CD4-positive, CD25-positive, alpha-beta regulatory T cell (primary cell): Measurements from ENCODE around the gene MLYCD. TPM values are rescaled to one million over a fixed set of nuclear protein-coding genes. Genes with fewer than 3 reads are reported as not detected.

Experiments
- ATAC-seq, 2 donors: fragments of 150-1000 bp; cut with Tn5 transposase; one replicate each; pipeline ENCODE4 v1.10.0; 2021; ENCODE audit warnings: low read depth in 2 of 2, moderate number of reproducible peaks in 2 of 2, moderate library complexity in 1 of 2
- DNase-seq, 3 donors: peaks; one replicate each; pipeline versions ENCODE4 v3.0.0 to v3.0.0-alpha.2; 2012 to 2022; ENCODE audit warnings: mixed read lengths in 1 of 3
- H3K27ac ChIP-seq: one replicate; pipeline ENCODE4 v1.7.0; 2013; ENCODE audit warnings: mild to moderate bottlenecking, low read length; ENCODE audit not compliant: insufficient read depth, poor library complexity, severe bottlenecking
- H3K27me3 ChIP-seq: one replicate; pipeline ENCODE4 v1.7.0; 2013; ENCODE audit warnings: low read length; ENCODE audit not compliant: control insufficient read depth, insufficient read depth
- H3K36me3 ChIP-seq: one replicate; pipeline ENCODE4 v1.7.0; 2013; ENCODE audit warnings: mild to moderate bottlenecking, low read length, moderate library complexity; ENCODE audit not compliant: control insufficient read depth, insufficient read depth
- H3K4me1 ChIP-seq: 2 replicates; pipeline ENCODE4 v1.7.0; 2013; ENCODE audit warnings: mild to moderate bottlenecking, low read length; ENCODE audit not compliant: insufficient read depth, control insufficient read depth, poor library complexity, severe bottlenecking
- H3K4me3 ChIP-seq: one replicate; pipeline ENCODE4 v1.7.0; 2013; ENCODE audit warnings: low read depth, mild to moderate bottlenecking, low read length, moderate library complexity
- H3K9me3 ChIP-seq, 2 experiments: 1 replicate in 1 of 2; 2 replicates in 1 of 2; pipeline ENCODE4 v1.7.0; 2013; ENCODE audit warnings: low read length in 2 of 2, mild to moderate bottlenecking in 1 of 2, moderate library complexity in 1 of 2; ENCODE audit not compliant: control insufficient read depth in 2 of 2
- H3K27ac Mint-ChIP-seq, 3 donors: one replicate each; pipeline ENCODE4 v1.8.0; 2020 to 2022; ENCODE audit warnings: mild to moderate bottlenecking in 3 of 3, mixed read lengths in 3 of 3, moderate library complexity in 2 of 3
- H3K27me3 Mint-ChIP-seq: one replicate; pipeline ENCODE4 v1.8.0; 2022; ENCODE audit warnings: mild to moderate bottlenecking, mixed read lengths
- H3K36me3 Mint-ChIP-seq: one replicate; pipeline ENCODE4 v1.8.0; 2020; ENCODE audit warnings: mixed read lengths
- H3K4me1 Mint-ChIP-seq, 4 donors: one replicate each; pipeline ENCODE4 v1.8.0; 2020 to 2022; ENCODE audit warnings: mixed read lengths in 4 of 4, mild to moderate bottlenecking in 1 of 4
- H3K4me3 Mint-ChIP-seq, 4 donors: one replicate each; pipeline ENCODE4 v1.8.0; 2020 to 2022; ENCODE audit warnings: mild to moderate bottlenecking in 4 of 4, mixed read lengths in 4 of 4, moderate library complexity in 3 of 4
- H3K9me3 Mint-ChIP-seq, 7 donors: one replicate each; pipeline ENCODE4 v1.8.0; 2020 to 2022; ENCODE audit warnings: mixed read lengths in 7 of 7, mild to moderate bottlenecking in 3 of 7, moderate library complexity in 2 of 7
- polyA plus RNA-seq, 4 donors: library from polyadenylated mRNA; unstranded; fragments of 300-500 nt; fragmentation: Illumina TruSeq; gene quantifications; one replicate each; pipeline ENCODE4 v1.2.3, GENCODE V29; 2021
- total RNA-seq: library from RNA; stranded (reverse); gene quantifications from one replicate; pipeline ENCODE4 v1.2.3, GENCODE V29; 2022

Gene MLYCD
- total and polyA plus RNA-seq, 5 donors from 2014 or later, result 1.9 to 6.5 (median 2.4) TPM

DNA sequence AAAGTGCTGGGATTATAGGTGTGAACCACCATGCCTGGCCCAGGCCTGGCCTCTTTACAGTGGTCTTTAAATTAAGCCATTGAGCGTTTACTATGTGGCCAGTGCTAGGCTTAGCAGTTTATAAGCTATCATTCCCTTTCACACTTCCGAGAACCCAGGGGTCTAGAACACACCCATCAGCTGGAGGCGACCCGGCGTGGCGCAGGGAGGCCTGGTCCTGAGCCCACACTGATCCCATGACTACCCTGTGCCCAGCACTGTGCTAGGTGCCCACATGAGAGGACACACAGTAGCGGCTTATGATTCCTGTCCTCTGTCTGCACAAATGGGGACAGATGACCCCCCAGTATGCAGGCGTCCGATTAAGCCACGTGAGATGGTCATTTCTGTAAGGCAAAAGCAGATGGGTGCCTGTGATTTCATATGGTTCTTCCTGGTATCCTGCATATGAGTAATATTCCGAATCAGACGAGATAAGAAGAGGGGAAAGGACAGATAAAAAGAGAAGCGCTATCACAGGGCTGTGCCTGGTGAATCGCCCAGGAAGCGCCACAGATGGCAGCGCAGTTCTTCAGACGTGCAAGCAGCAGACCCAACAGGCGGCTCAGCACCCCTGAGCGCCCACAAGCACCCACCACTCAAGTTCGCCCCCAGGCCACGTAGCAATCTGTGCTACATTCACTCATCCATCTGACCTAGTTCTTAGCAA lies 59.4 kb downstream of the MLYCD start:
- DNase-seq, result no peak
- Mint-ChIP-seq H3K27me3 (no peaks in the 10 kb centered on the region), H3K4me1 (peaks cover 0 to 12% (median 2%) of the 10 kb centered on the region in 4 donors), H3K9me3 (no peaks in the 10 kb centered on the region), H3K27ac (peak overlapping the region in 1 of 3 donors; percentile 38), H3K4me3 (no peak overlapping the region), H3K36me3 (no peaks in the 10 kb centered on the region)
- Histone ChIP-seq H3K4me3 (no peak overlapping the region), H3K36me3 (no peaks in the 10 kb centered on the region), H3K9me3 (no peaks in the 10 kb centered on the region), H3K4me1 (peaks cover 10% of the 10 kb centered on the region), H3K27me3 (no peaks in the 10 kb centered on the region), H3K27ac (no peak overlapping the region)
- no peak for ATAC-seq

DNA sequence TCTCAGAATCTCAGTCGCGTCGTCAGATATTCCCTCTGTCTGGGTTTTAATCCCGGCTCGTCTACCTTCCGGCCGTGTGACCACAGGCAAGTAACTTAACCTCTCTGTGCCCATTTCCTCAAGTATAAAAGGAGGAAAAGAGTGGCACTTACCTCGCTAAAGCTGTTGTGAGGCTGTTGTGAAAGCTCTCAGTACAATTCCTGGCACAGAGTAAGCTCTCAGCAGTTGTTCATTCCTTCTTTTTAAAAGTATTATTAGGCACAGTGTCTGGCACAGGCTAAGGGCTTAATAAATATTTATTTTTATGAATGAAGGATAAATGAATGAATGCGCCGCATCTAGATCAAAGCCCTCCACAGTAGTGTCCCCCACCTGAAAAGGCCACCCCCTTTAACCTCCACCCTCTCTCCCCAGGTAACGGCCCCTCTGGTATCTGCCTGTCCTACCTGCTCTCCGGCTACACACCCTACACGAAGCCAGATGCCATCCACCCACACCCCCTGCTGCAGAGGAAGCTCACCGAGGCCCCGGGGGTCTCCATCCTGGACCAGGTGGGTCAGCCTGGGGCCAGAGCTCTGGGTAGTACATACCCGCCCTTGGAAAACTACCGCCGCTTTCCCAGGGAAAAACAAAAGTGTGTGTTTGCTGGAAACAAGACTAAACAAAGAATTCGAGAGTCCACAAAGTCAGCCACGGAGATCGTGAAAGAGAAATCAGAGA lies 60.1 kb downstream of the MLYCD start:
- no peaks in the 10 kb centered on the region for H3K27me3 Mint-ChIP-seq
- no peaks in the 10 kb centered on the region for H3K36me3 Mint-ChIP-seq
- H3K9me3 Mint-ChIP-seq, result no peaks in the 10 kb centered on the region
- peaks cover 5% of the 10 kb centered on the region for H3K4me1 ChIP-seq
- no peak for DNase-seq
- no peaks in the 10 kb centered on the region for H3K9me3 ChIP-seq
- H3K27ac Mint-ChIP-seq, result no peak overlapping the region
- H3K27me3 ChIP-seq, result no peaks in the 10 kb centered on the region
- no peak for ATAC-seq
- no peaks in the 10 kb centered on the region for H3K36me3 ChIP-seq
- no peak overlapping the region for H3K4me3 Mint-ChIP-seq
- no peak overlapping the region for H3K4me3 ChIP-seq
- peaks cover 0 to 9% (median 2%) of the 10 kb centered on the region in 4 donors for H3K4me1 Mint-ChIP-seq
- no peak overlapping the region for H3K27ac ChIP-seq

DNA sequence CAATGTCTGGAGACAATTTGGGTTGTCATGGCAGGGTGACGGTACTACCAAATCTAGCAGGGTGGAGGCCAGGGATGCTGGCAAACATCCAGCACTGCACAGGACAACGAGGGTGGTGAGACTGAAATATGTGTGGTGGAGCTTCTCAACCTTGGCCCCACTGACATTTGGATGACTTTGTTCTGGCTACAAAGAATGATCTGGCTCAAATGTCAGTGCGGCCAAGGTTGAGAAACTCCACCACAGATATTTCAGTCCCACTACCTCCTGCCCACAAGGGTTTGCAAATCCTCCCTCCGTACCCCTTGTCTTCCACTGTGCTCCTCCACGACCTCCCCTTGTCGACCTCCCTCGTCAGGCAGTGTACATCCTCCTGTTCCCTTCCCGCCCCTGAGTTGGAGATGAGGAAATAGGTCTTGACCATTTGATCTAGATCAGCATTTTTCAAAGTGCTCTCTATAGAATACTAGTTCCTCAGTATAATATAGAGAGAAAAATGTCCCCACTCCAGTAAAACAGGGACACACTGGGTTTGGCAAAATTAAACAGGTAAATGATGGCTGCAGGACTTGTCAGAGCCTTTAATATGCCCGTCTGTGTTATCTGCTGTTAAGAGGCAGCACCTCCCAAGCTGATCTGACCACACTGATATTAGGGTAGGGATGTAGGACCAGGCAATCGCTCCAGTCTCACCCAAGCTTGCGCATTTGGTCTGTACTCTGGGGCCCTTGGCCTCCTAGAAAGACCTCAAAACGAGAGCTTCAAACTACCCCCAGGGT lies 60.9 kb downstream of the MLYCD start:
- H3K9me3 Mint-ChIP-seq, result no peaks in the 10 kb centered on the region
- H3K27ac Mint-ChIP-seq, result no peak overlapping the region
- no peak for DNase-seq
- H3K27me3 ChIP-seq, result no peaks in the 10 kb centered on the region
- no peaks in the 10 kb centered on the region for H3K9me3 ChIP-seq
- H3K36me3 Mint-ChIP-seq, result no peaks in the 10 kb centered on the region
- no peaks in the 10 kb centered on the region for H3K4me1 ChIP-seq
- no peak for ATAC-seq
- H3K4me3 Mint-ChIP-seq, result no peak overlapping the region
- H3K4me3 ChIP-seq, result no peak overlapping the region
- no peaks in the 10 kb centered on the region for H3K36me3 ChIP-seq
- H3K4me1 Mint-ChIP-seq, result peaks cover 0 to 3% (median 0%) of the 10 kb centered on the region in 4 donors
- no peaks in the 10 kb centered on the region for H3K27me3 Mint-ChIP-seq
- no peak overlapping the region for H3K27ac ChIP-seq

DNA sequence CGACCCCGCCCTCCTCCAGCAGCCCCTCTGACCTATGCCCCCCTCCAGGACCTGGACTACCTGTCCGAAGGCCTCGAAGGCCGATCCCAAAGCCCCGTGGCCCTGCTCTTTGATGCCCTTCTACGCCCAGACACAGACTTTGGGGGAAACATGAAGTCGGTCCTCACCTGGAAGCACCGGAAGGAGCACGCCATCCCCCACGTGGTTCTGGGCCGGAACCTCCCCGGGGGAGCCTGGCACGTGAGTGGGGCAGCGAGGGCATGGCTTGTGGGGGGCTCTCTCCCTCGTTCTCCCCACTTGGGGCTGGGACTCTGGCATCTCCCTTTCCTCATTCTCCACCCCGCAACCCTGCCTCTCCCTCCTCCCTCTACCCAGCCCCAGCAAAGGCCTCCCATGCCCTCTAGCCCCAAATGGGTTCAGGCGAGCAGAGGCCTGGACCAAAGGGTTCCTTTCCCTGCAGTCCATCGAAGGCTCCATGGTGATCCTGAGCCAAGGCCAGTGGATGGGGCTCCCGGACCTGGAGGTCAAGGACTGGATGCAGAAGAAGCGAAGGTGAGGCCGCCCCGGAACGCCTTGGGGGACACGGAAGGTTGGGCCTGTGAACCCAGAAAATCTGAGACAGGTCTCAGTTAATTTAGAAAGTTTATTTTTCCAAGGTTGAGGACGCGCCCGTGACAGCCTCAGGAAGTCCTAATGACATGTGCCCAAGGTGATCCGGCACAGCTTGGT lies 61.8 kb downstream of the MLYCD start:
- Histone ChIP-seq H3K4me1 (no peaks in the 10 kb centered on the region), H3K4me3 (no peak overlapping the region), H3K36me3 (no peaks in the 10 kb centered on the region), H3K9me3 (no peaks in the 10 kb centered on the region), H3K27ac (no peak overlapping the region), H3K27me3 (no peaks in the 10 kb centered on the region)
- Mint-ChIP-seq H3K9me3 (no peaks in the 10 kb centered on the region), H3K36me3 (no peaks in the 10 kb centered on the region), H3K27ac (no peak overlapping the region), H3K4me1 (peaks cover 0 to 3% (median 0%) of the 10 kb centered on the region in 4 donors), H3K27me3 (no peaks in the 10 kb centered on the region), H3K4me3 (no peak overlapping the region)
- DNase-seq (no peak), ATAC-seq (no peak)

DNA sequence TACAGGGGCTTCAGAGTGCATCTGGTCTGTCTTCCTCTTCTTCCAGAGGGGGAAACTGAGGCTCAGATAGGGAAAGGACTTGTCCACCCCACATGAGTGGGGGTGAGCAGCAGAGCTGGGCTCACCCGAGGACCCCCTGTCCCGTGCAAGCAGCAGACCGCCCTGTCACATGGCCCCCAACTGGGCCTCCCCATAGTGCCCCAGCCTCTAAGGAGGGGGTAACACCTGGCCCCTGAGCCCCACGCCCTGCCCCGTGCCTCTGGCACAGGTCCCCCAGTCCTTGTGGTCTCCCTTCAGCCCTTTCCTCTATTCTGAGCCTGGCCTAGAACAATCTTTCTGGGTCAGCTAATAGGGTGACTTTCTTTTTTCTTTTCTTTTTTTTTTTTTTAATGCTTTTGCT lies 62.7 kb downstream of the MLYCD start:
- Histone ChIP-seq H3K27me3 (no peaks in the 10 kb centered on the region), H3K36me3 (no peaks in the 10 kb centered on the region), H3K9me3 (no peaks in the 10 kb centered on the region), H3K4me1 (no peaks in the 10 kb centered on the region), H3K27ac (no peak overlapping the region), H3K4me3 (no peak overlapping the region)
- no peak for DNase-seq
- Mint-ChIP-seq H3K4me1 (peaks cover 0 to 3% (median 0%) of the 10 kb centered on the region in 4 donors), H3K27ac (no peak overlapping the region), H3K36me3 (no peaks in the 10 kb centered on the region), H3K27me3 (no peaks in the 10 kb centered on the region), H3K4me3 (no peak overlapping the region), H3K9me3 (no peaks in the 10 kb centered on the region)
- no peak for ATAC-seq

DNA sequence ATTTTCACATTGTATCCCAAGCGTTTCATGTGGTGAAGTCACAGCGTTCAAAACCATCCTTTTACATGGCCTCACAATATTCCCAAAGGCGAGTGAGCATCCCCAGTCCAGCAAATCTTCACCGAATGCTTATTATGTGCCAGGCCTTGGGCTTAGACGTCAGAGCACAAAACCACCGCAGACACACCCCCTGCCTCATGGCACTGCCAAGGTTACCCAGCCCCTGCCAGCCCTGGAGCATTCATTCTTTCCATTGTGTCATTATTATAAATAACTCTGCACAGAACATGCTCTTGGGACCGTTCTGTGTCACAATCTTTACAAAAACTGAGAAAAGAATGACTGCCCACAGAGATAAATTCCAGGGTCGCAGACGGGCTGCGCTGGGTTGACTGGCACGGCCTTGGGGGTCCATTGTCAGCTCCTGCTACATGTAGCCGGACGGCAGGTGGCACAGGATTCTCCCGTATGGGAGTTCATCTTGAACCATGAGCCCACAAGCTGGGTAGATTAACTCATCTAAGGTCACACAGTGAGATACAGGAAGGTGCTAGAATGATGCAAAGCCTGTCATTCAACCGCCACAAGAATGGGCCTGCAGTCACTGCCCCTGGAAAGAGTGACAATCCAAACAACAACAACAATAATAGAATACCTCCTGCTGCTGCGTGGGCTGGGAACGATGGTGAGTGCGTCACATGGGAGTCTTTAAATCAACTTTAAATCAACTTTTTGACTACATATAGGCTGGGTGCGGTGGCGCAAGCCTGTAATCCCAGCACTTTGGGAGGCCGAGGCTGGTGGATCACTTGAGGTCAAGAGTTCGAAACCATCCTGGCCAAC lies 64.6 kb downstream of the MLYCD start:
- Mint-ChIP-seq H3K4me1 (peaks cover 0 to 3% (median 0%) of the 10 kb centered on the region in 4 donors), H3K4me3 (no peak overlapping the region), H3K36me3 (no peaks in the 10 kb centered on the region), H3K27me3 (peaks cover 4% of the 10 kb centered on the region), H3K9me3 (no peaks in the 10 kb centered on the region), H3K27ac (no peak overlapping the region)
- Histone ChIP-seq H3K27ac (no peak overlapping the region), H3K36me3 (no peaks in the 10 kb centered on the region), H3K4me1 (peaks cover 3% of the 10 kb centered on the region), H3K9me3 (no peaks in the 10 kb centered on the region), H3K27me3 (no peaks in the 10 kb centered on the region), H3K4me3 (no peak overlapping the region)
- DNase-seq, result no peak
- ATAC-seq, result no peak
